Measurements from ENCODE around the gene VAMP1.

DNA sequence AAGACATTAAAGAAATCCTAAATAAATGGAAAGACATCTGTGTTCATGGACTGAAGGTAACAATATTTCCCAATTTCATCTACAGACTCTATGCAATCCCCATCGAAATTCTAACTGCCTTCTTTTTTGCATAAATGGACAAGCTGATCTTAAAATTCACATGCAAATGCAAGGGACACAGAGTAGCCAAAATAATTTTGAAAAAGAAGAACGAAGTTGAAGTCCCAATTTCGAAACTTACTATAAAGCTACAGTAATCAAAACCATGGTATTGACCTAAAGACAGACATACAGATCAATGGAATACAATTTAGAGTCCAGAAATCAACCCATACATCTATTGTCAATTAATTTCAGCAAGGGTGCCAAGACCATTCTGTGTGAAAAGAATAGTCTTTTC lies 42.2 kb downstream of the VAMP1 start:
- TF ChIP-seq, protein P1, sequence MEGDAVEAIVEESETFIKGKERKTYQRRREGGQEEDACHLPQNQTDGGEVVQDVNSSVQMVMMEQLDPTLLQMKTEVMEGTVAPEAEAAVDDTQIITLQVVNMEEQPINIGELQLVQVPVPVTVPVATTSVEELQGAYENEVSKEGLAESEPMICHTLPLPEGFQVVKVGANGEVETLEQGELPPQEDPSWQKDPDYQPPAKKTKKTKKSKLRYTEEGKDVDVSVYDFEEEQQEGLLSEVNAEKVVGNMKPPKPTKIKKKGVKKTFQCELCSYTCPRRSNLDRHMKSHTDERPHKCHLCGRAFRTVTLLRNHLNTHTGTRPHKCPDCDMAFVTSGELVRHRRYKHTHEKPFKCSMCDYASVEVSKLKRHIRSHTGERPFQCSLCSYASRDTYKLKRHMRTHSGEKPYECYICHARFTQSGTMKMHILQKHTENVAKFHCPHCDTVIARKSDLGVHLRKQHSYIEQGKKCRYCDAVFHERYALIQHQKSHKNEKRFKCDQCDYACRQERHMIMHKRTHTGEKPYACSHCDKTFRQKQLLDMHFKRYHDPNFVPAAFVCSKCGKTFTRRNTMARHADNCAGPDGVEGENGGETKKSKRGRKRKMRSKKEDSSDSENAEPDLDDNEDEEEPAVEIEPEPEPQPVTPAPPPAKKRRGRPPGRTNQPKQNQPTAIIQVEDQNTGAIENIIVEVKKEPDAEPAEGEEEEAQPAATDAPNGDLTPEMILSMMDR (conservative IDR thresholded peaks at IDR 0.05; ENCODE audit: low read depth, low read length), result no peak
- TF ChIP-seq EZH2 (IDR thresholded peaks at IDR 0.05; ENCODE audit: low read length, unreplicated experiment), result no peak
